GM12872 (cell line): ENCODE results near the gene RTRAF.

Source experiments
- CTCF ChIP-seq: IDR thresholded peaks from 3 replicates; pipeline ENCODE4 v1.5.1; 2011; ENCODE audit warnings: low read depth, mild to moderate bottlenecking, low read length, moderate library complexity; ENCODE audit not compliant: insufficient read depth

The RTRAF gene

DNA sequence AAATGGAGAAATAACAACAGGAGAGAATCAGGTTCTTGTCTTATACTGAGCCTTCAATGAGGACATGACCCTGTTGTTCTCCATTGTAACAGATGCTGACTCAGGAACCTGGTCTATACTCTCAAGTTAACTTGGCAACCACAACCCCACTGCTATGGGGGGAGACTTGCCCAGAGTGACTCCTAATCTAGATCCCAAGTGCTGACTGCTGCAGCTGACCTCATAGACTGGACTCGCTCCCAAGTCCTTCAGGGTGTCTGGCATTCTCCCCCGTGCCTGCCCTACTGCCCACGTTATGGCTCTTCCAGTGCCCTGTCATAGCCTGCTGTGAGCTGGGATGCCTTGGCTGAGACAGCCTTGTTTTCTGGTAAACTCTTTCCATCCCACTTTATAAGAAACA, 42.4 kb downstream of the RTRAF start:
- no peak for TF ChIP-seq CTCF

DNA sequence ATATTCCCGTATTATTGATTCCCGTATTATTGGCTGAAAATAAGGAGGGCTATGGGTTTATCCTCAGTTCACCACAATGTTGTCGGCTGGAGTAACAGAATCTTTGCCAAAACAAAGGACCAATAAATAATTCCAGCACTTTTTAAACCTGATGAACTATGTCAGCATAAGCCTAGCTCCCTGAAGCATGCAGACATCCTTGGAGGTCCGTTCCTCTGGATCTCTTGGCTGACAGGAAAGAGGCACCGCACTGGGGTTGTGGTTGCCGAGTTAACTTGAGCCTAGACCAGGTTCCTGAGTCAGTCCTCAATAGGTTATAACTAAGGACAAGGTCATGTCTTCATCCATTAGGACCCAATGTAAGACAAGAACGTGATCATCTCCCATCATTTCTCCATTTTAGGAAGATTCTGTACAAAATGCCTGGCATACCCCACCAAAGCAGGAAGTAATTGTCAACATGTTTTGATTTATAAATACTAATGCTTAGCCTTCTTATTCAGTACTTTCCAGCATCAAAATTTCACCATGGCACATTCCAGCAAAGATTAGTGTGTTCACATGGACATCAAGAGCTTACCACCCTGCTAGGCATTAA, 43.0 kb downstream of the RTRAF start:
- no peak for TF ChIP-seq CTCF

- no peak for TF ChIP-seq CTCF
Measured at GRCh38 chr14:52033101-52033642, 43.8 kb downstream of the RTRAF start.

- TF ChIP-seq CTCF, result no peak
Measured at GRCh38 chr14:52039124-52039815, 49.9 kb downstream of the RTRAF start.

DNA sequence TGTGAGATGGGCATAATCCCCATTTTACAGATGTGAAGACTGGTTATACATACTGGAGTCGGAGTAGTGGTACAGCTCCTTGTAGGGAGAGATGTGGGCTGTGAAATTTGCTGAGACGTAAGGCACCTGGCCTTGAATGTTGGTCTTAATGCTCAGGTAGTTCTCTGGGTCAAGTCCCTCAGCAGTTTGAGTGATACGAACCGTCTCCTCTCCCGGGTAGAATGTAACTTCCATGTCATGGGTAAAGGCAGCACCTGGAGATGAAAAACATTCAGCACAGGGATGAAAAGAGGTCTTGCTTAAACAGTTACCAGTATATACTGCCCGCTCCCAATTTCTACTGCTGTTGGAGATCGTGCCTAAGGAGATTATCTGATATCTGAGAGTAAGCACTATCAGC, 51.3 kb downstream of the RTRAF start:
- no peak for TF ChIP-seq CTCF

DNA sequence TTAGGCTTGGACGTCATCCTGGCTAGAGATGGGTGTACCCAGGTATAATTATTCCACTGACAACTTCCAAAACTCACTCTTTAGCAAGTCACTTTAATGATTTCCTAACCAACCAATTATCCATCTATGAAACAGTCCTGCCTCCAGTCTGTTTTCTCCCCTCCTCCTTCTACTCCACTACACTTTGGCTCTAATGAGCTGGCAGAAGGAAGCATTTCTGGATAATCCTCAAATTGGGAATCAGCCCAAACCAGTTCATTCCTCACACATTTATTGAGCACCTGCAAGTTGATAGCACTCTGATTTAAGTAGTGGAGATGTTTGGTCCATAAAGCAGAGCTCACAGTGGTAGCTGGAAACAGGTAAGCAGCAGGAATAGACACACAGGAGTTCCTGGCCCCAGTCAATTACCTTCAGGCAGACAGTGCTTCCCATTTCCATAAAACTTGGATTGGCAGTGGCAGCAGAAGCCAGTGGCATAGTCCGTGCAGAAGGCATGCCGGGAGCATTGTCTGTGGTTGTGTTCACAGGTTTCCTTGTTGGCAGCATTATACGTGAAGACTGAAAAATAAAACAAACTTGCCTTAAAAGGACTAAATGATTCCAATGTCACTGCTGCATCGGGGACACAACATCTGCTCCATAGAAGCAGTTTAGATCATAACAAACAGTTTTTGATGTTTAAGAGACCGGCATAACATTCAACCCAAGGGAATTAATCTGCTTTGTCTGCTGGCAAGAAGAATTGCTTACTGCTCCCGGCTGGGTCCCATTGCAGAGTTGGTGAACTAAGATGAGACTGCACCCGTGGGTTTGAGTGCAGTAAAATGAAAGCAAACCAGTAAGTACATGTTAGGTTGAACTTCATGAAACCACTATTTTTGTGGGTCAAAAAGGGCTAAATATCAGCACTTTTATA, 53.3 kb downstream of the RTRAF start:
- no peak for TF ChIP-seq CTCF

- TF ChIP-seq CTCF, result peak; percentile 56
Measured at GRCh38 chr14:52043690-52044089, 54.3 kb downstream of the RTRAF start.
